GM18868 (cell line): ENCODE results near the gene PLA2R1.
A peak's percentile ranks its signal among the peaks of the same experiment; 100 is the strongest.

Experiments used
- ATAC-seq: cut with Tn5 transposase; IDR thresholded peaks from one replicate; pipeline ENCODE4 v1.9.1; 2021; ENCODE audit warnings: mild to moderate bottlenecking, moderate library complexity; ENCODE audit not compliant: unreplicated experiment

The PLA2R1 gene

GRCh38 chr2:160062292-160063005 is at the start of gene PLA2R1:
PLA2R1 (minus strand) TSS chr2:160062615; CDS start chr2:160062403, 212 bp downstream.
- no peak for ATAC-seq

- no peak for ATAC-seq
These were observed 48.3 kb upstream of the PLA2R1 start for GRCh38 chr2:160110674-160111239.

- ATAC-seq, result peak; percentile 67
These were observed 47.7 kb upstream of the PLA2R1 start for GRCh38 chr2:160109939-160110673.

- no peak for ATAC-seq
These were observed 46.8 kb upstream of the PLA2R1 start for GRCh38 chr2:160109243-160109642.

GRCh38 chr2:160108646-160109045 is 46.2 kb upstream of the PLA2R1 start:
- ATAC-seq, result no peak

- ATAC-seq, result peak; percentile 36
These were observed 43.0 kb upstream of the PLA2R1 start for GRCh38 chr2:160105366-160105765.

GRCh38 chr2:160104115-160104514 is 41.7 kb upstream of the PLA2R1 start:
- no peak for ATAC-seq

GRCh38 chr2:160097326-160097725 is 34.9 kb upstream of the PLA2R1 start:
- ATAC-seq, result no peak

GRCh38 chr2:160096409-160096808 is 34.0 kb upstream of the PLA2R1 start:
- ATAC-seq, result peak; percentile 75

- ATAC-seq, result no peak
These were observed 30.0 kb upstream of the PLA2R1 start for GRCh38 chr2:160092445-160092844.

GRCh38 chr2:160091381-160091780 is 29.0 kb upstream of the PLA2R1 start:
- ATAC-seq, result no peak

GRCh38 chr2:160087854-160088745 is 25.7 kb upstream of the PLA2R1 start:
- ATAC-seq, result no peak

GRCh38 chr2:160085662-160086061 is 23.2 kb upstream of the PLA2R1 start:
- no peak for ATAC-seq

GRCh38 chr2:160077912-160078810 is 15.7 kb upstream of the PLA2R1 start:
- no peak for ATAC-seq

- ATAC-seq, result no peak
These were observed 14.5 kb upstream of the PLA2R1 start for GRCh38 chr2:160076914-160077313.

GRCh38 chr2:160076241-160076640 is 13.8 kb upstream of the PLA2R1 start:
- ATAC-seq, result no peak

- ATAC-seq, result no peak
These were observed 12.8 kb upstream of the PLA2R1 start for GRCh38 chr2:160075171-160075570.

GRCh38 chr2:160073284-160073888 is 11.0 kb upstream of the PLA2R1 start:
- no peak for ATAC-seq

- ATAC-seq, result no peak
These were observed 6.5 kb upstream of the PLA2R1 start for GRCh38 chr2:160068906-160069305.

GRCh38 chr2:160064916-160065315 is 2.5 kb upstream of the PLA2R1 start:
- no peak for ATAC-seq
